Measurements from ENCODE around the gene PUS1.
A peak's percentile ranks its signal among the peaks of the same experiment; 100 is the strongest.

Gene PUS1

DNA sequence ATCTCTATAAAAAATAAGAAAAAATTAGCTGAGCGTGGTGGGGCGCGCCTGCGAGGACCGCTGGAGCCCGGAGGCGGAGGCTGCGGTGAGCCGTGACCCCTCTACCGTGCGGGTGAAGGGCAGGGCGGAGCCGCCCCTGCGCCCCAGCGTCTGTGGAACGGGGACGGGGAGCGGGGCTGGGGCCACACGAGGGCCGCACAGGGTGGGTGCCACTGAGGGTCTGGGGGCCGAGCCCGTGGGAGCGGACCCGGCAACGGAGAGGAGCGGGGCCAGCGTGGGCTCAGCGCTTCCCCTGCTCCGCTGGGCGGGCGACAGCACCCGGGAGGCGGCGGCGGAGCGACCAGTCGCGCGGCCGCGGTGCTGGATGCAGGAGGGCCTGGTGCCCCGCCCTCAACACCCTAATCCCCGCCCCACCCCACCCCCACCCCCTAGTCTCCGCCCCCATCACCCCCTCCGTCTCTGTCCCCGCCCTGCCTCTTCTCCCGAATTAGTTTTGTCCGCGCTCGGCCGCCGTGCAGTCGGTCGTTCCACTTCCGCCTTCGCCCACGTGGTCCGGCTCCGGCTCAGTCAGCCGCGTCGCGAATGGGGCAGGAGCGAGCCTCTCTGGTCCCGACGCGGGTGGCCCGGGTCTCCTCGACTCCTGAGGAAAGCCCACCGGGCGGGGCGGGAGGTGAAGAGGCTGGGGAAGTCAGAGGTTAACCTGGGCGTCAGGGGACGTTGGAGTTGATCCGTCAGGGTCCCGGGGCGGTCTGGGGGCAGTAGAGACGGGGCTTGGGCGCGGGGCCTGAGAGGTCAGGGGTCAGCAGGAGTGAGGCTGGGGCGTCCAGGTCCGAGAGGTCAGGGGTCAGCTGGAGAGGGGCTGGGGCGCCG lies at the start of gene PUS1 (continued):
- TF ChIP-seq, protein P1, sequence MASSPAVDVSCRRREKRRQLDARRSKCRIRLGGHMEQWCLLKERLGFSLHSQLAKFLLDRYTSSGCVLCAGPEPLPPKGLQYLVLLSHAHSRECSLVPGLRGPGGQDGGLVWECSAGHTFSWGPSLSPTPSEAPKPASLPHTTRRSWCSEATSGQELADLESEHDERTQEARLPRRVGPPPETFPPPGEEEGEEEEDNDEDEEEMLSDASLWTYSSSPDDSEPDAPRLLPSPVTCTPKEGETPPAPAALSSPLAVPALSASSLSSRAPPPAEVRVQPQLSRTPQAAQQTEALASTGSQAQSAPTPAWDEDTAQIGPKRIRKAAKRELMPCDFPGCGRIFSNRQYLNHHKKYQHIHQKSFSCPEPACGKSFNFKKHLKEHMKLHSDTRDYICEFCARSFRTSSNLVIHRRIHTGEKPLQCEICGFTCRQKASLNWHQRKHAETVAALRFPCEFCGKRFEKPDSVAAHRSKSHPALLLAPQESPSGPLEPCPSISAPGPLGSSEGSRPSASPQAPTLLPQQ (tag by site-specific recombination; IDR thresholded peaks at IDR 0.05), result peak; percentile 12; the same call in 1 of the 2 replicates
- no peak for TF ChIP-seq ZFP37 (tag by site-specific recombination; IDR thresholded peaks at IDR 0.05)
- no peak for TF ChIP-seq WT1 (tag by site-specific recombination; IDR thresholded peaks at IDR 0.05)
- no peak for TF ChIP-seq MZF1 (tag by site-specific recombination; IDR thresholded peaks at IDR 0.05; ENCODE audit: borderline replicate concordance)
- peak; percentile 62; the same call in 1 of the 2 replicates for TF ChIP-seq KLF16 (tag by site-specific recombination; IDR thresholded peaks at IDR 0.05)
- TF ChIP-seq, protein P2, sequence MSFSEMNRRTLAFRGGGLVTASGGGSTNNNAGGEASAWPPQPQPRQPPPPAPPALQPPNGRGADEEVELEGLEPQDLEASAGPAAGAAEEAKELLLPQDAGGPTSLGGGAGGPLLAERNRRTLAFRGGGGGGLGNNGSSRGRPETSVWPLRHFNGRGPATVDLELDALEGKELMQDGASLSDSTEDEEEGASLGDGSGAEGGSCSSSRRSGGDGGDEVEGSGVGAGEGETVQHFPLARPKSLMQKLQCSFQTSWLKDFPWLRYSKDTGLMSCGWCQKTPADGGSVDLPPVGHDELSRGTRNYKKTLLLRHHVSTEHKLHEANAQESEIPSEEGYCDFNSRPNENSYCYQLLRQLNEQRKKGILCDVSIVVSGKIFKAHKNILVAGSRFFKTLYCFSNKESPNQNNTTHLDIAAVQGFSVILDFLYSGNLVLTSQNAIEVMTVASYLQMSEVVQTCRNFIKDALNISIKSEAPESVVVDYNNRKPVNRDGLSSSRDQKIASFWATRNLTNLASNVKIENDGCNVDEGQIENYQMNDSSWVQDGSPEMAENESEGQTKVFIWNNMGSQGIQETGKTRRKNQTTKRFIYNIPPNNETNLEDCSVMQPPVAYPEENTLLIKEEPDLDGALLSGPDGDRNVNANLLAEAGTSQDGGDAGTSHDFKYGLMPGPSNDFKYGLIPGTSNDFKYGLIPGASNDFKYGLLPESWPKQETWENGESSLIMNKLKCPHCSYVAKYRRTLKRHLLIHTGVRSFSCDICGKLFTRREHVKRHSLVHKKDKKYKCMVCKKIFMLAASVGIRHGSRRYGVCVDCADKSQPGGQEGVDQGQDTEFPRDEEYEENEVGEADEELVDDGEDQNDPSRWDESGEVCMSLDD (tag by site-specific recombination; IDR thresholded peaks at IDR 0.05), result peak; percentile 44; the same call in 1 of the 2 replicates
- peak; percentile 83 for TF ChIP-seq KLF1 (tag by site-specific recombination; IDR thresholded peaks at IDR 0.05)
- TF ChIP-seq, protein P3, sequence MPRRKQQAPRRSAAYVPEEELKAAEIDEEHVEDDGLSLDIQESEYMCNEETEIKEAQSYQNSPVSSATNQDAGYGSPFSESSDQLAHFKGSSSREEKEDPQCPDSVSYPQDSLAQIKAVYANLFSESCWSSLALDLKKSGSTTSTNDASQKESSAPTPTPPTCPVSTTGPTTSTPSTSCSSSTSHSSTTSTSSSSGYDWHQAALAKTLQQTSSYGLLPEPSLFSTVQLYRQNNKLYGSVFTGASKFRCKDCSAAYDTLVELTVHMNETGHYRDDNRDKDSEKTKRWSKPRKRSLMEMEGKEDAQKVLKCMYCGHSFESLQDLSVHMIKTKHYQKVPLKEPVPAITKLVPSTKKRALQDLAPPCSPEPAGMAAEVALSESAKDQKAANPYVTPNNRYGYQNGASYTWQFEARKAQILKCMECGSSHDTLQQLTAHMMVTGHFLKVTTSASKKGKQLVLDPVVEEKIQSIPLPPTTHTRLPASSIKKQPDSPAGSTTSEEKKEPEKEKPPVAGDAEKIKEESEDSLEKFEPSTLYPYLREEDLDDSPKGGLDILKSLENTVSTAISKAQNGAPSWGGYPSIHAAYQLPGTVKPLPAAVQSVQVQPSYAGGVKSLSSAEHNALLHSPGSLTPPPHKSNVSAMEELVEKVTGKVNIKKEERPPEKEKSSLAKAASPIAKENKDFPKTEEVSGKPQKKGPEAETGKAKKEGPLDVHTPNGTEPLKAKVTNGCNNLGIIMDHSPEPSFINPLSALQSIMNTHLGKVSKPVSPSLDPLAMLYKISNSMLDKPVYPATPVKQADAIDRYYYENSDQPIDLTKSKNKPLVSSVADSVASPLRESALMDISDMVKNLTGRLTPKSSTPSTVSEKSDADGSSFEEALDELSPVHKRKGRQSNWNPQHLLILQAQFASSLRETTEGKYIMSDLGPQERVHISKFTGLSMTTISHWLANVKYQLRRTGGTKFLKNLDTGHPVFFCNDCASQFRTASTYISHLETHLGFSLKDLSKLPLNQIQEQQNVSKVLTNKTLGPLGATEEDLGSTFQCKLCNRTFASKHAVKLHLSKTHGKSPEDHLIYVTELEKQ (tag by site-specific recombination; IDR thresholded peaks at IDR 0.05; ENCODE audit: borderline replicate concordance), result 0 out of 2 replicates have a peak, but pooled peaks have one; percentile 43
- TF ChIP-seq YY2 (tag by site-specific recombination; IDR thresholded peaks at IDR 0.05), result no peak
- no peak for TF ChIP-seq ZNF169 (tag by site-specific recombination; IDR thresholded peaks at IDR 0.05)
- TF ChIP-seq KLF9 (tag by site-specific recombination; IDR thresholded peaks at IDR 0.05; ENCODE audit: low read depth), result peak; percentile 47; the same call in 1 of the 2 replicates
- TF ChIP-seq ZNF2 (tag by site-specific recombination; IDR thresholded peaks at IDR 0.05), result peak; percentile 13; the same call in 1 of the 2 replicates
- peak; percentile 77 for TF ChIP-seq ZBTB20 (tag by site-specific recombination; IDR thresholded peaks at IDR 0.05)
- no peak for TF ChIP-seq ZNF707 (tag by site-specific recombination; IDR thresholded peaks at IDR 0.05)

DNA sequence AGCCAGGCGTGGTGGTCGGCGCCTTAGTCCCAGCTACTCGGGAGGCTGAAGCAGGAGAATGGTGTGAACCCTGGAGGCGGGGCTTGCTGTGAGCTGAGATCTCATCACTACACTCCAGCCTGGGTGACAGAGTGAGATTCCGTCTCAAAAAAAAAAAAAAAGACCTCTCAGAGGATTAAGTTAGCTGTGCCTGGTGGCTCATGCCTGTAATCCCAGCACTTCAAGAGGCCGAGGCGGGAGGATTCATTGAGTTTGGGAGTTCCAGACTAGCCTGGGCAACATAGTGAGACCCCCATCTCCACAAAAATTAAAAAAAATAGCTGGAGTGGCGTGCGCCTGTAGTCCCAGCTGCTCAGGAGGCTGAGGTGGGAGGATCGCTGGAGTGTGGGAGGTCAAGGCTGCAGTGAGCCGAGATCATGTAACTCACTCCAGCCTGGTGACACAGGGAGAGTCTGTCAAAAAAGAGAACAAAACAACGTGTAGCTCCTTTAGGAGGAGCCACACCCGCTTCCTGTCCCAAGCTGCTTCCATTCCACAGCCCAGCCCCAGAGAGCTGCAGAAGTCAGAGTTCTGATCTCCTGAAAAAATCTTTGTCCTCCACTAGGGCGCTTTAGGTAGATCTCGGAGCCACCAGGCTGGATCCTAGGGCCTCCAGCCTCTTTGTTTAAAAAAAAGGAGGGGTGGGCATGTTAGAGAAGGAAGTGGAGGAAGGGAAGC lies 46.1 kb upstream of the PUS1 start:
- POLR2A ChIA-PET, result interaction anchor here (0.5 to 0.7 kb wide), 3 partner anchors 11 to 18 kb away, joined by 3 to 5 read pairs (median 4); no protein-coding TSS in a partner anchor
- Histone ChIP-seq H3K9me3 (ENCODE audit: control insufficient read depth, insufficient read depth, low read depth, low read length) (no peaks in the 10 kb centered on the region), H3K27ac (ENCODE audit: extremely low read depth, low read depth, low read length) (no peak overlapping the region), H3K4me1 (ENCODE audit: control insufficient read depth, insufficient read depth, low read length) (no peaks in the 10 kb centered on the region), H3K36me3 (ENCODE audit: control insufficient read depth in 2 of 2, insufficient read depth in 1 of 2, low read length in 2 of 2) (no peaks in the 10 kb centered on the region; a peak in 1 of 3 replicates), H3K4me3 (ENCODE audit: low read depth, low read length) (no peak overlapping the region)
- CTCF ChIA-PET, result interaction anchor here (0.7 to 1.1 kb wide), 4 partner anchors 13 to 47 kb away, joined by 3 to 7 read pairs (median 5); no protein-coding TSS in a partner anchor
- TF ChIP-seq ZNF266 (tag by site-specific recombination; IDR thresholded peaks at IDR 0.05; ENCODE audit: low read depth) (no peak), ZNF121 (tag by site-specific recombination; IDR thresholded peaks at IDR 0.05) (peak; percentile 53; the same call in 1 of the 2 replicates), EGR2 (tag by site-specific recombination; IDR thresholded peaks at IDR 0.05; ENCODE audit: low read depth) (peak; percentile 57), ZNF174 (tag by site-specific recombination; IDR thresholded peaks at IDR 0.05) (no peak), SCRT2 (tag by site-specific recombination; IDR thresholded peaks at IDR 0.05) (no peak), ZNF24 (tag by site-specific recombination; IDR thresholded peaks at IDR 0.05) (no peak), ZNF350 (tag by site-specific recombination; IDR thresholded peaks at IDR 0.05) (no peak), ZFHX2 (tag by site-specific recombination; conservative IDR thresholded peaks at IDR 0.05) (0 out of 2 replicates have a peak, but pooled peaks have one; percentile 31)
- TF ChIP-seq, protein P4, sequence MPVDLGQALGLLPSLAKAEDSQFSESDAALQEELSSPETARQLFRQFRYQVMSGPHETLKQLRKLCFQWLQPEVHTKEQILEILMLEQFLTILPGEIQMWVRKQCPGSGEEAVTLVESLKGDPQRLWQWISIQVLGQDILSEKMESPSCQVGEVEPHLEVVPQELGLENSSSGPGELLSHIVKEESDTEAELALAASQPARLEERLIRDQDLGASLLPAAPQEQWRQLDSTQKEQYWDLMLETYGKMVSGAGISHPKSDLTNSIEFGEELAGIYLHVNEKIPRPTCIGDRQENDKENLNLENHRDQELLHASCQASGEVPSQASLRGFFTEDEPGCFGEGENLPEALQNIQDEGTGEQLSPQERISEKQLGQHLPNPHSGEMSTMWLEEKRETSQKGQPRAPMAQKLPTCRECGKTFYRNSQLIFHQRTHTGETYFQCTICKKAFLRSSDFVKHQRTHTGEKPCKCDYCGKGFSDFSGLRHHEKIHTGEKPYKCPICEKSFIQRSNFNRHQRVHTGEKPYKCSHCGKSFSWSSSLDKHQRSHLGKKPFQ (tag by site-specific recombination; IDR thresholded peaks at IDR 0.05), result peak; percentile 31; the same call in 1 of the 2 replicates
- TF ChIP-seq, protein P5, sequence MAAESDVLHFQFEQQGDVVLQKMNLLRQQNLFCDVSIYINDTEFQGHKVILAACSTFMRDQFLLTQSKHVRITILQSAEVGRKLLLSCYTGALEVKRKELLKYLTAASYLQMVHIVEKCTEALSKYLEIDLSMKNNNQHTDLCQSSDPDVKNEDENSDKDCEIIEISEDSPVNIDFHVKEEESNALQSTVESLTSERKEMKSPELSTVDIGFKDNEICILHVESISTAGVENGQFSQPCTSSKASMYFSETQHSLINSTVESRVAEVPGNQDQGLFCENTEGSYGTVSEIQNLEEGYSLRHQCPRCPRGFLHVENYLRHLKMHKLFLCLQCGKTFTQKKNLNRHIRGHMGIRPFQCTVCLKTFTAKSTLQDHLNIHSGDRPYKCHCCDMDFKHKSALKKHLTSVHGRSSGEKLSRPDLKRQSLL (tag by site-specific recombination; IDR thresholded peaks at IDR 0.05), result no peak

All from HEK293 (cell line).